CD4-positive, alpha-beta T cell treated with Interferon gamma for 1 hour (primary cell): Measurements from ENCODE around the gene RFNG.
A peak's percentile ranks its signal among the peaks of the same experiment; 100 is the strongest.
"Not testable (repeated sequence)": the region's sequence is repeated elsewhere in the genome, so short reads cannot be mapped to it uniquely, and the experiment has no call there.

Experiments used
- DNase-seq: peaks from one replicate; pipeline ENCODE4 v3.0.0-alpha.2; 2020

Gene RFNG

GRCh38 chr17:82041144-82041814, 10.3 kb downstream of the RFNG start:
- no peak for DNase-seq

GRCh38 chr17:82039695-82040299, 11.8 kb downstream of the RFNG start:
- DNase-seq = no peak

- not testable (repeated sequence) for DNase-seq
Observed at GRCh38 chr17:82038796-82039409, 12.7 kb downstream of the RFNG start.

GRCh38 chr17:82037889-82038195, 13.8 kb downstream of the RFNG start:
- DNase-seq = no peak

GRCh38 chr17:82037092-82037888, 14.3 kb downstream of the RFNG start, which contains the start of gene DCXR:
DCXR (minus strand) TSS chr17:82037697; CDS start chr17:82037682, 15 bp downstream.
- peak; percentile 96 for DNase-seq

- DNase-seq = no peak
Observed at GRCh38 chr17:82036634-82037091, 14.9 kb downstream of the RFNG start.

GRCh38 chr17:82035956-82036633, 15.5 kb downstream of the RFNG start:
- DNase-seq = no peak

- DNase-seq = no peak
Observed at GRCh38 chr17:82035488-82035887, 16.1 kb downstream of the RFNG start.

- no peak for DNase-seq
Observed at GRCh38 chr17:82034371-82035011, 17.1 kb downstream of the RFNG start.

- DNase-seq = no peak
Observed at GRCh38 chr17:82033359-82034085, 18.1 kb downstream of the RFNG start.

- peak; percentile 21 for DNase-seq
Observed at GRCh38 chr17:82031885-82032627, 19.6 kb downstream of the RFNG start.

GRCh38 chr17:82031303-82031884, 20.2 kb downstream of the RFNG start, which contains the start of gene RAC3:
RAC3 (plus strand) TSS chr17:82031678; CDS start chr17:82031762, 84 bp downstream.
- no peak for DNase-seq

GRCh38 chr17:82030470-82031302, 20.9 kb downstream of the RFNG start:
- DNase-seq = peak; percentile 79

GRCh38 chr17:82029990-82030469, 21.6 kb downstream of the RFNG start:
- DNase-seq = no peak

GRCh38 chr17:82029391-82029790, 22.2 kb downstream of the RFNG start:
- no peak for DNase-seq

GRCh38 chr17:82028966-82029365, 22.6 kb downstream of the RFNG start:
- DNase-seq = no peak

GRCh38 chr17:82028246-82028645, 23.4 kb downstream of the RFNG start:
- DNase-seq = no peak

- no peak for DNase-seq
Observed at GRCh38 chr17:82025401-82026107, 26.1 kb downstream of the RFNG start.

GRCh38 chr17:82024859-82025258, 26.8 kb downstream of the RFNG start:
- DNase-seq = no peak
